Stimulated activated memory B cell treated with anti-CD40 and anti-IgM and Interleukin-4, amounts not matched to agents 10 μg/mL and 1 μg/mL and 100 μg/mL, for 72 hours (primary cell): ENCODE results near the gene RPL35.

Experiments
- ATAC-seq: fragments of 150-1000 bp; cut with Tn5 transposase; 2 replicates; pipeline ENCODE4 v1.10.0; 2021
- H3K27ac Mint-ChIP-seq: one replicate; pipeline ENCODE4 v1.8.0; 2022; ENCODE audit warnings: mild to moderate bottlenecking, mixed read lengths
- H3K27me3 Mint-ChIP-seq: one replicate; pipeline ENCODE4 v1.8.0; 2022; ENCODE audit warnings: mixed read lengths
- H3K36me3 Mint-ChIP-seq: one replicate; pipeline ENCODE4 v1.8.0; 2022; ENCODE audit warnings: mixed read lengths
- H3K4me1 Mint-ChIP-seq: one replicate; pipeline ENCODE4 v1.8.0; 2022; ENCODE audit warnings: mixed read lengths
- H3K4me3 Mint-ChIP-seq: one replicate; pipeline ENCODE4 v1.8.0; 2022; ENCODE audit warnings: mild to moderate bottlenecking, moderate library complexity, mixed read lengths
- H3K9me3 Mint-ChIP-seq: one replicate; pipeline ENCODE4 v1.8.0; 2022; ENCODE audit warnings: mixed read lengths

The RPL35 gene

GRCh38 chr9:124863371-124863871 is 1.7 kb upstream of the RPL35 start:
- peak overlapping the region; percentile 50 for H3K4me3 Mint-ChIP-seq

DNA sequence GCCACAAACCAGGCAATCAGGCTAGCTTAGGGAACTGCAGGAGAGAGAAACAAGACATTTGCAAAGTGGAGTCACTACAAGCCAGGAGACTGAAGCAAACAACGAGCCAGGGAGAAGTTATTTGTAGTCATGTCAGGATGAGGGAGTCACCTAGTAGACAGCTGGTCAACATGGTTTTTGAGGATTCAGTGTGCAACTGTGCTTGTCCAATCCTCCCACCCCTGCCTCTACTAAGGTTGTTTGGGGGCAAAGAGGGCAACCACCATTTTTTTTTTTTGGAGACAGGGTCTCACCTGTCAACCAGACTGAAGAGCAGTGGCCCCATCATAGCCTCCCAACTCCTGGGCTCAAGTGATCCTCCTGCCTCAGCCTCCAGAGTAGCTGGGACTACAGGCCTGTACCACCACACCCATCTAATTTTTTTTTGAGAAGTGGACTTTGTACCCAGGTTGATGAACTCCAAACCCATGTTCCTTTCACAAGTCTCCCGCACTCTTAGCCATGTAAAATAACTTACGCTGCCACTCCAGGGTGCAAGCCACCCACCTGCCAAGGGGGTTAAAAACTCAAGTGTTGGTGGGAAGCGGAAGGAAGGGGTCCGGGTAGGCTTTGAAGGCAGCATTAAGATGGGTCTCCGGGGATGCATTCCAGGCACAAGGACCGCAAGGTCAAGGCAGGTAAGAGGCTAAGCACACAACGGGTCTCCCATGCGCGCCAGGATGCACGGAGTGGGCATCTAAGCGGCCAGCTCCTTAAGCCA is 995 bp downstream of the RPL35 start:
- peak overlapping the region; percentile 86 for H3K4me3 Mint-ChIP-seq
- H3K27me3 Mint-ChIP-seq: no peaks in the 10 kb centered on the region
- no peaks in the 10 kb centered on the region for H3K9me3 Mint-ChIP-seq
- H3K27ac Mint-ChIP-seq: peak overlapping the region; percentile 83
- peaks cover 43% of the 10 kb centered on the region for H3K36me3 Mint-ChIP-seq
- H3K4me1 Mint-ChIP-seq: peaks cover 52% of the 10 kb centered on the region
- ATAC-seq: no peak

More at GRCh38 chr9:124863371-124863871, 1.7 kb upstream of the RPL35 start:
- H3K9me3 Mint-ChIP-seq: no peaks in the 10 kb centered on the region
- no peaks in the 10 kb centered on the region for H3K27me3 Mint-ChIP-seq
- H3K27ac Mint-ChIP-seq: peak overlapping the region; percentile 37
- no peak for ATAC-seq
- H3K36me3 Mint-ChIP-seq: peaks cover 32% of the 10 kb centered on the region
- peaks cover 40% of the 10 kb centered on the region for H3K4me1 Mint-ChIP-seq

DNA sequence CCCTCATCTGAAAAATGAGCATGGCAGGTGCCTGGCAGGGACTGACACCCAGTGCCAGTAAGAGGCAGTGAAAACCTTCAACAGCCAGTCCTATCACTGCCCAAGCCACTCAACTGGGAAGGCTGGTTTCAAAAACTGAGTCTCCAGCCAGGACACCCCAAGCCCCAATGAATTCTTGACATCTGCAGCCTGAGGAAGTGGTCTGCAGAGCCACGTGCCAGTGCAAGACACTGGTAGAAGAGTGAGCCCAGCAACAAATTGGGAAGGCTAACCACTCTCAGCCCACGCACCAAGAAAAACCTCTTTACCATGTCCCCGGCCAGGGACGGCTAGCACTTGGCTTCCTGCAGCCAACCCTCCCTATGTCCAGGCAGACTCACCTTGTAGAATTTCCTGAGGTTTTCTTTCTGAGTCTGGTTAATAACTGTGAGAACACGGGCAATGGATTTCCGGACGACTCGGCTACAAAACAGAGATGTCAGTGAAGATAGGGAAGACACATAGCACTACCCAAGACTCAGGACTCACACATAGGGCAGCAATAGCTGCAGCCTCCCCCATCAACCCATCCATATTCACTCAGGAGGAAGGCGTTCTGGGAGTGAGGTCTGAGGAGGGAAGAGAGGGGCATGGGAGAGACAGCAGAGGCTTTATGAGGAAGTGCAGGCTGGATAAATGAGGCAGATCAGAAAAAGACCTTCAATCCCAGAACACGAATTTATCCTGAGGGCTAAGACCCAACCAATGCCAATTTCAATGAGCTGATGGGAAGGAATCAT is 1.8 kb downstream of the RPL35 start:
- ATAC-seq: no peak
- peaks cover 58% of the 10 kb centered on the region for H3K4me1 Mint-ChIP-seq
- no peaks in the 10 kb centered on the region for H3K9me3 Mint-ChIP-seq
- H3K36me3 Mint-ChIP-seq: peaks cover 43% of the 10 kb centered on the region
- no peaks in the 10 kb centered on the region for H3K27me3 Mint-ChIP-seq
- peak overlapping the region; percentile 86 for H3K4me3 Mint-ChIP-seq
- peak overlapping the region; percentile 83 for H3K27ac Mint-ChIP-seq

DNA sequence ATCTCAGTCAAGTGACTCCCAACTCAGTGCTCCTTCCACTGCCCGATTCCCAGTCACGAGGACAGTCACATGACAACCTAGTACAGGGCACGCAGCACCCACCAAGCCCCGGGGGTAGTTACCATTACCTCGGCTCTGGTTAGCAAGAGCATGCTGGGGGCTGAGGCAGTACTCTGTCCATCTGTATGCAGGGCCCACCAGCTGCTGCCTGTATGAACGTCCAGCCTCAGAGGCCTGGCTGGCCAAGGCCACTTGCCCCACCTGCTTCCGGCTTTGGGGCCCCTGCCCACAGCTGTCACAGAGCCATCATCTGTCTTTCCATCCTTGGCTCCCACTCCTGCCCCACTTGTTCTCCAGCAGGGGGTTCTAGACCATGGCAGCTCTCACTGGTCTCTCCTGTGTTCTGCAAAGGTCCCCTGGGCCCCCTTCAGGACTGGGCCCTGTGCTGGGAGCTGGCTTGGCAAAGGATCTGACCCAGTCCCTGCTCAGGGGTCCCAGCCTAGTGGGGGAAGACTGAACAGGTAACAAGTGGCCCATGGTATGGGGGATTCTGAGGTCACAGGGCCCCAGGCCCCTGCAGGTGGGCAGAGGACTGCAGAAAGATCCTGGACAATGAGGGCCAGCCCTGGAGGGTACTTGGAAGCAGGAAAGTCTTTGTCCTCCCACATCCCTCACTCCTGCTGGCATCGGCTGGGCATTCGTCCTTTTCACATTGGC is 3.3 kb downstream of the RPL35 start:
- Mint-ChIP-seq H3K36me3 (peaks cover 43% of the 10 kb centered on the region), H3K9me3 (no peaks in the 10 kb centered on the region), H3K27ac (no peak overlapping the region), H3K4me1 (peaks cover 54% of the 10 kb centered on the region), H3K27me3 (no peaks in the 10 kb centered on the region), H3K4me3 (no peak overlapping the region)
- ATAC-seq: no peak

- H3K27ac Mint-ChIP-seq: no peak overlapping the region
- H3K4me1 Mint-ChIP-seq: peaks cover 54% of the 10 kb centered on the region
- peaks cover 43% of the 10 kb centered on the region for H3K36me3 Mint-ChIP-seq
- H3K4me3 Mint-ChIP-seq: no peak overlapping the region
- H3K9me3 Mint-ChIP-seq: no peaks in the 10 kb centered on the region
- no peaks in the 10 kb centered on the region for H3K27me3 Mint-ChIP-seq
- ATAC-seq: no peak
These were observed 4.1 kb downstream of the RPL35 start for GRCh38 chr9:124857533-124858162.

- peak; percentile 4 for ATAC-seq
- Mint-ChIP-seq H3K4me1 (peaks cover 55% of the 10 kb centered on the region), H3K36me3 (peaks cover 38% of the 10 kb centered on the region)
These were observed 5.6 kb downstream of the RPL35 start for GRCh38 chr9:124855944-124856765.

DNA sequence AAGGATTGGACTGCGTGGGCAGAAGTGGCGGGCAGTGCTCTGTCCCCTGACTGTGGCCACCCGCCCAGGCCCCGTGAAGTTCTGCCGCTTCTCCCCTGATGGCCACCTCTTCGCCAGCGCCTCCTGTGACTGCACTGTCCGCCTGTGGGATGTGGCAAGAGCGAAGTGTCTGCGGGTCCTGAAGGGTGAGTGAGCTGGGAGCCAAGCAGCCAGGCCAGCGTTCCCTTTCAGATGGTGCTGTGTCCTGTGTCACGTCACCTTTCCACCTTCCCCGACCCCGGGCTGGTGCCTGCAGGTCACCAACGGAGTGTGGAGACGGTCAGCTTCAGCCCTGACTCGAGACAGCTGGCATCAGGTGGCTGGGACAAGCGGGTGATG is 6.2 kb downstream of the RPL35 start:
- H3K27ac Mint-ChIP-seq: peak overlapping the region; percentile 82

More at GRCh38 chr9:124855944-124856765, 5.6 kb downstream of the RPL35 start:
- H3K4me3 Mint-ChIP-seq: no peak overlapping the region
- H3K9me3 Mint-ChIP-seq: no peaks in the 10 kb centered on the region
- no peaks in the 10 kb centered on the region for H3K27me3 Mint-ChIP-seq
- peak overlapping the region; percentile 82 for H3K27ac Mint-ChIP-seq

DNA sequence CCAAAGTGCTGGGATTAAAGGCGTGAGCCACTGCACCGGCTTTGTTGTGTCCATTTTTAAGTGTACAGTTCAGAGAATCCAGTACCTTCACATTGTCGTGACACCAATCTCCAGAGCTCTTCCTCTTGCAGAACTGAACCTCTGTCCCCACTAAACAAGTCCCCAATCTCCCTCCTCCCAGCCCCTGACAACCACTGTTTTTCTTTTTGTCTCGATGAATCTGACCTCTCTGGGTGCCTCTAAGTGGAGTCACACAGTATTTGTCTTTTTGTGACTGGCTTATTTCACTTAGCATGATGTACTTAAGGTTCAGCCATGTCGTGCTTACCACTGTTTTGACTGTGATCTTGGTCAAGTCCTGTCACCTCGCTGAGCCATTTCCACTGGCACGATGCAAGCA is 6.9 kb downstream of the RPL35 start:
- Mint-ChIP-seq H3K4me3 (no peak overlapping the region), H3K27ac (peak overlapping the region; percentile 82), H3K27me3 (no peaks in the 10 kb centered on the region), H3K9me3 (no peaks in the 10 kb centered on the region), H3K36me3 (peaks cover 25% of the 10 kb centered on the region), H3K4me1 (peaks cover 42% of the 10 kb centered on the region)
- no peak for ATAC-seq

More for the DNA sequence above, 6.2 kb downstream of the RPL35 start:
- H3K4me3 Mint-ChIP-seq: no peak overlapping the region
- H3K9me3 Mint-ChIP-seq: no peaks in the 10 kb centered on the region
- peaks cover 49% of the 10 kb centered on the region for H3K4me1 Mint-ChIP-seq
- ATAC-seq: no peak
- H3K36me3 Mint-ChIP-seq: peaks cover 32% of the 10 kb centered on the region
- no peaks in the 10 kb centered on the region for H3K27me3 Mint-ChIP-seq

DNA sequence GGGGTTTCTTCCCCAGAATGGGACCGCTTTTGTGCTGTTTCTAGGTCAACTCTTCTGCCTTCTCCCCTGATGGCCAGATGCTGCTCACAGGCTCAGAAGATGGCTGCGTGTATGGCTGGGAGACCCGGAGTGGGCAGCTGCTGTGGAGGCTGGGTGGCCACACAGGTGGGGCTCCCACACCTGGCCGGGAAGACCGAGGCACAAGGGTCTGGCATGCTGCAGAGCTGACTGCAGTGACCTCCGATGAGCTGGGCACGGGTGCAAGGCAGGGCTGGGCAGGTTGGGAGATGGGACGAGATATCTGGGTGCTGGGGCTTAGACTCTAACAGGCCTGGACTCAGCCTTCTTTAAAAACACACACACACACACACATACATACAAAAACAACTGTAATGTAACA is 7.6 kb downstream of the RPL35 start:
- Mint-ChIP-seq H3K27me3 (no peaks in the 10 kb centered on the region), H3K4me3 (no peak overlapping the region), H3K27ac (no peak overlapping the region), H3K36me3 (peaks cover 18% of the 10 kb centered on the region), H3K9me3 (no peaks in the 10 kb centered on the region), H3K4me1 (peaks cover 35% of the 10 kb centered on the region)
- ATAC-seq: no peak

- peaks cover 30% of the 10 kb centered on the region for H3K4me1 Mint-ChIP-seq
- peak overlapping the region; percentile 70 for H3K4me3 Mint-ChIP-seq
- no peaks in the 10 kb centered on the region for H3K27me3 Mint-ChIP-seq
- peaks cover 14% of the 10 kb centered on the region for H3K36me3 Mint-ChIP-seq
- peak overlapping the region; percentile 43 for H3K27ac Mint-ChIP-seq
- ATAC-seq: no peak
- H3K9me3 Mint-ChIP-seq: no peaks in the 10 kb centered on the region
These were observed 8.1 kb downstream of the RPL35 start for GRCh38 chr9:124853605-124854143.

- Mint-ChIP-seq H3K36me3 (peaks cover 8% of the 10 kb centered on the region), H3K27ac (peak within 1 kb of the TSS; percentile 43), H3K4me1 (peaks cover 23% of the 10 kb centered on the region), H3K27me3 (no peaks in the 10 kb centered on the region), H3K9me3 (no peaks in the 10 kb centered on the region), H3K4me3 (peak within 1 kb of the TSS; percentile 70)
- ATAC-seq: peak; percentile 89
These were observed 8.8 kb downstream of the RPL35 start, which contains the start of gene WDR38 for GRCh38 chr9:124852829-124853531. Gene WDR38, plus strand, starts transcription at chr9:124853460. Its CDS starts 72 bp downstream, at chr9:124853532.

DNA sequence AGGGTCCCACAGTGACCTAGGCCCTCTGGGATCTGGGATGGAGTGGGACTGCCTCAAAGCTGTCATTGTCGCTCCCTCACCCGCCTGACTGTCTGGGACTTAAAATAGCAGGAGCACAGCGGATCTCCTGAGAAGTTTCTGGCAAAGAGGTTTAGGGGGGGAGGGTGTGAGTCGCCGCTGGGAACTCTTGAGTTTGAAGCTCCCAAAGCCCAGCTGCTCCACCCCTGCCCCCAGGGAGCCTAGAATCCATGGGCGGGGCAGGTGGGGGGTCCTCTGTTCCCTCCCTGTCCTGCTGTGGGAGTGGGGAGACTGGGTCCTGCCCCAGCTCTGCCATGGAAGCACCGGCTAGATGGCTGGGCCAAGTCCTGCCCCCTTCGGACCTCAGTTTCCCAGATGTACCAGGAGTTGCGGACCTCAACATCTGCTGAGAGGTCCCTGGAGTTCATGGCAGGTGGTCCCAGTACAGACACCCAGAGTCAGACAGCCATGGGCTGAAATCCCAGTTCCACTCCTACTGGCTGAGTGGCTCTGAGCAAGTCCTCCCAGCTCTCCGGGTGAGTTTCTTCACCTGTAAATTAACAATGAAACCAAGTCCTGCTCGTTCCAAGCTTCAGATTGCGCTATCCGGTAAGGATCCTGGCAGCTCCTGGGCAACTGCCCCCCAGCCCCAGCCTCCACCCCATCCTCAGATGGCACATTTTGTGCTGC is 9.5 kb downstream of the RPL35 start:
- ATAC-seq: no peak
- Mint-ChIP-seq H3K27me3 (peaks cover 7% of the 10 kb centered on the region), H3K4me3 (peak overlapping the region; percentile 70), H3K36me3 (peaks cover under 1% of the 10 kb centered on the region), H3K27ac (peak overlapping the region; percentile 43), H3K9me3 (no peaks in the 10 kb centered on the region), H3K4me1 (peaks cover 16% of the 10 kb centered on the region)

DNA sequence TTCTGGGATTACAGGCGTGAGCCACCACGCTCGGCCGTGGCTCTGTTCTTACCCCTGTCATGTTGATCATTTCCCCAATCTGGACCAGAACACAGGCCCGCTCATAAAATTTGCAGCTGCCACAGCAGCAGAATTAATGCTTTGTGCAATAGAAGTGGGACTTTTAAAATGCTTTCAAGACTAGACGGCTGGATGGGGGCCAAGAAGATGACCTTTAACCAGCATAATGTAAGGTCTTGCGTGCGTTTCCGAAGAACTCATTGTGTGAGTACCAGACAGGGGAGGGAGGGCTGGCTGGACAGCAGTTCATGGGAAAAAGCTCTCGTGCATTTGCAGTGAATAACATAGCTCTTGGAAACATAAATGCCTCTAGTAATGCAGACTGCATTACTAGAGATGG is 12.0 kb downstream of the RPL35 start:
- Mint-ChIP-seq H3K9me3 (no peaks in the 10 kb centered on the region), H3K36me3 (no peaks in the 10 kb centered on the region), H3K4me3 (no peak overlapping the region), H3K4me1 (peaks cover 8% of the 10 kb centered on the region), H3K27ac (no peak overlapping the region), H3K27me3 (peaks cover 19% of the 10 kb centered on the region)
- no peak for ATAC-seq
